Stimulated activated memory B cell treated with anti-CD40 and anti-IgM and Interleukin-4, amounts not matched to agents 10 μg/mL and 1 μg/mL and 100 μg/mL, for 72 hours (primary cell): ENCODE data around the gene CXorf51A.
"Not testable (repeated sequence)": the region's sequence is repeated elsewhere in the genome, so short reads cannot be mapped to it uniquely, and the experiment has no call there.

ENCODE experiments used
- ATAC-seq: fragments of 150-1000 bp; cut with Tn5 transposase; 2 replicates; pipeline ENCODE4 v1.10.0; 2021
- H3K27ac Mint-ChIP-seq: one replicate; pipeline ENCODE4 v1.8.0; 2022; ENCODE audit warnings: mild to moderate bottlenecking, mixed read lengths
- H3K27me3 Mint-ChIP-seq: one replicate; pipeline ENCODE4 v1.8.0; 2022; ENCODE audit warnings: mixed read lengths
- H3K36me3 Mint-ChIP-seq: one replicate; pipeline ENCODE4 v1.8.0; 2022; ENCODE audit warnings: mixed read lengths
- H3K4me1 Mint-ChIP-seq: one replicate; pipeline ENCODE4 v1.8.0; 2022; ENCODE audit warnings: mixed read lengths
- H3K4me3 Mint-ChIP-seq: one replicate; pipeline ENCODE4 v1.8.0; 2022; ENCODE audit warnings: mild to moderate bottlenecking, moderate library complexity, mixed read lengths
- H3K9me3 Mint-ChIP-seq: one replicate; pipeline ENCODE4 v1.8.0; 2022; ENCODE audit warnings: mixed read lengths

CXorf51A gene

GRCh38 chrX:146814644-146815043 lies at the start of gene CXorf51A:
Gene CXorf51A, minus strand, starts transcription at chrX:146814744. Its CDS starts 21 bp downstream, at chrX:146814723.
- not testable (repeated sequence) for H3K27me3 Mint-ChIP-seq, ATAC-seq, H3K4me3 Mint-ChIP-seq, H3K4me1 Mint-ChIP-seq, H3K9me3 Mint-ChIP-seq, H3K36me3 Mint-ChIP-seq, H3K27ac Mint-ChIP-seq

- Mint-ChIP-seq H3K4me3 (no peak overlapping the region), H3K27me3 (no peaks in the 10 kb centered on the region), H3K36me3 (no peaks in the 10 kb centered on the region), H3K4me1 (no peaks in the 10 kb centered on the region), H3K27ac (no peak overlapping the region), H3K9me3 (no peaks in the 10 kb centered on the region)
- no peak for ATAC-seq
Observed at GRCh38 chrX:146863566-146863965, 49.0 kb upstream of the CXorf51A start.

GRCh38 chrX:146854281-146854680 lies 39.7 kb upstream of the CXorf51A start:
- Mint-ChIP-seq H3K9me3 (no peaks in the 10 kb centered on the region), H3K27me3 (no peaks in the 10 kb centered on the region), H3K27ac (no peak overlapping the region), H3K4me3 (no peak overlapping the region), H3K4me1 (no peaks in the 10 kb centered on the region), H3K36me3 (no peaks in the 10 kb centered on the region)
- ATAC-seq: no peak

- Mint-ChIP-seq H3K27ac (no peak overlapping the region), H3K27me3 (no peaks in the 10 kb centered on the region), H3K9me3 (peaks cover 4% of the 10 kb centered on the region), H3K4me1 (no peaks in the 10 kb centered on the region), H3K4me3 (no peak overlapping the region), H3K36me3 (no peaks in the 10 kb centered on the region)
- no peak for ATAC-seq
Observed at GRCh38 chrX:146831994-146832393, 17.4 kb upstream of the CXorf51A start.

GRCh38 chrX:146809471-146809870 lies 5.1 kb downstream of the CXorf51A start, which contains the start of gene CXorf51B:
Gene CXorf51B, plus strand, starts transcription at chrX:146809771. Its CDS starts 21 bp downstream, at chrX:146809792.
- H3K36me3 Mint-ChIP-seq, H3K9me3 Mint-ChIP-seq, H3K4me3 Mint-ChIP-seq, ATAC-seq, H3K4me1 Mint-ChIP-seq, H3K27ac Mint-ChIP-seq, H3K27me3 Mint-ChIP-seq: not testable (repeated sequence)
